PC-9 (cell line): ENCODE results near the gene MARCHF6. TPM values are rescaled to one million over a fixed set of nuclear protein-coding genes. Genes with fewer than 3 reads are reported as not detected.
"Not testable (repeated sequence)": the region's sequence is repeated elsewhere in the genome, so short reads cannot be mapped to it uniquely, and the experiment has no call there.

Experiments used
- BruUV-seq: library from RNA; stranded (reverse); fragments of 400-500 nt; replicated peaks from 2 replicates; lab custom pipeline; 2021; lab: Mats Ljungman, UMichigan
- CTCF ChIA-PET: fragments of 300-600 bp; sonication (Branson Sonifier 250); formaldehyde crosslinking; loops from one replicate; lab custom pipeline; 2022; ENCODE audit warnings: antibody characterized with exemption; lab: Charles Lee
- POLR2A ChIA-PET: fragments of 300-600 bp; sonication (Branson Sonifier 250); formaldehyde crosslinking; loops from one replicate; lab custom pipeline; 2022; ENCODE audit warnings: antibody characterized with exemption; ENCODE audit not compliant: unreplicated experiment; lab: Charles Lee
- DNase-seq, 2 experiments: peaks; one replicate each; pipeline versions ENCODE4 v3.0.0 to v3.0.0-alpha.2; 2015 to 2022; ENCODE audit warnings: mixed read lengths in 1 of 2
- H2AFZ ChIP-seq: fragments of 200-600 bp; sonication (generic); 2 replicates; pipeline ENCODE4 v1.8.1; 2017; ENCODE audit warnings: antibody characterized with exemption
- H3F3A ChIP-seq: fragments of 200-600 bp; sonication (generic); 2 replicates; pipeline ENCODE4 v1.8.1; 2017; ENCODE audit warnings: antibody characterized with exemption, mild to moderate bottlenecking, low read depth; ENCODE audit not compliant: insufficient read depth
- H3K27ac ChIP-seq: fragments of 200-600 bp; sonication (generic); 2 replicates; pipeline ENCODE4 v1.6.1; 2016; ENCODE audit warnings: mixed run types
- H3K27me3 ChIP-seq: fragments of 200-600 bp; sonication (generic); 2 replicates; pipeline ENCODE4 v1.6.1; 2016; ENCODE audit warnings: low read depth, mixed run types; ENCODE audit not compliant: insufficient read depth
- H3K36me3 ChIP-seq: fragments of 200-600 bp; sonication (generic); 2 replicates; pipeline ENCODE4 v1.6.1; 2016; ENCODE audit warnings: low read depth, mixed run types
- H3K4me1 ChIP-seq: fragments of 200-600 bp; sonication (generic); replicated peaks from 2 replicates; pipeline ENCODE4 v1.6.1; 2016; ENCODE audit warnings: mixed run types; ENCODE audit not compliant: insufficient read depth
- H3K4me2 ChIP-seq: fragments of 200-600 bp; sonication (generic); 2 replicates; pipeline ENCODE4 v1.6.1; 2017; ENCODE audit warnings: mixed run types
- H3K4me3 ChIP-seq: fragments of 200-600 bp; sonication (generic); 2 replicates; pipeline ENCODE4 v1.6.1; 2016; ENCODE audit warnings: mixed run types
- H3K79me2 ChIP-seq: fragments of 200-600 bp; sonication (generic); 2 replicates; pipeline ENCODE4 v1.6.1; 2017; ENCODE audit warnings: low read depth, mixed run types
- H3K9me2 ChIP-seq: fragments of 200-600 bp; sonication (generic); 2 replicates; pipeline ENCODE4 v1.8.1; 2017; ENCODE audit warnings: mild to moderate bottlenecking; ENCODE audit not compliant: insufficient read depth
- H3K9me3 ChIP-seq: fragments of 200-600 bp; sonication (generic); 2 replicates; pipeline ENCODE4 v1.8.1; 2016; ENCODE audit warnings: low read depth; ENCODE audit not compliant: insufficient read depth
- H4K20me1 ChIP-seq: fragments of 200-600 bp; sonication (generic); 2 replicates; pipeline ENCODE4 v1.8.1; 2017; ENCODE audit not compliant: insufficient read depth
- EZH2 ChIP-seq: fragments of 200-600 bp; sonication (generic); IDR thresholded peaks from 2 replicates; pipeline ENCODE4 v1.8.0; 2017; ENCODE audit warnings: antibody characterized with exemption, low read depth
- intact Hi-C: fragments of 100-400 bp; cut with micrococcal nuclease; formaldehyde crosslinking; loops from one replicate; pipeline ENCODE4 v1.10.0; 2022; ENCODE audit not compliant: unreplicated experiment
- total RNA-seq: library from RNA; stranded (reverse); gene quantifications from 2 replicates; pipeline ENCODE4 v1.2.3, GENCODE V29; 2021
- TF ChIP-seq, protein P1 (sequence below): fragments of 200-600 bp; sonication (generic); conservative IDR thresholded peaks from 2 replicates; pipeline ENCODE4 v1.6.1; 2017; ENCODE audit warnings: mixed run types, antibody characterized with exemption, mild to moderate bottlenecking, moderate library complexity

MARCHF6 gene
- total RNA-seq, 1 experiment from 2014 or later: 364 TPM

DNA sequence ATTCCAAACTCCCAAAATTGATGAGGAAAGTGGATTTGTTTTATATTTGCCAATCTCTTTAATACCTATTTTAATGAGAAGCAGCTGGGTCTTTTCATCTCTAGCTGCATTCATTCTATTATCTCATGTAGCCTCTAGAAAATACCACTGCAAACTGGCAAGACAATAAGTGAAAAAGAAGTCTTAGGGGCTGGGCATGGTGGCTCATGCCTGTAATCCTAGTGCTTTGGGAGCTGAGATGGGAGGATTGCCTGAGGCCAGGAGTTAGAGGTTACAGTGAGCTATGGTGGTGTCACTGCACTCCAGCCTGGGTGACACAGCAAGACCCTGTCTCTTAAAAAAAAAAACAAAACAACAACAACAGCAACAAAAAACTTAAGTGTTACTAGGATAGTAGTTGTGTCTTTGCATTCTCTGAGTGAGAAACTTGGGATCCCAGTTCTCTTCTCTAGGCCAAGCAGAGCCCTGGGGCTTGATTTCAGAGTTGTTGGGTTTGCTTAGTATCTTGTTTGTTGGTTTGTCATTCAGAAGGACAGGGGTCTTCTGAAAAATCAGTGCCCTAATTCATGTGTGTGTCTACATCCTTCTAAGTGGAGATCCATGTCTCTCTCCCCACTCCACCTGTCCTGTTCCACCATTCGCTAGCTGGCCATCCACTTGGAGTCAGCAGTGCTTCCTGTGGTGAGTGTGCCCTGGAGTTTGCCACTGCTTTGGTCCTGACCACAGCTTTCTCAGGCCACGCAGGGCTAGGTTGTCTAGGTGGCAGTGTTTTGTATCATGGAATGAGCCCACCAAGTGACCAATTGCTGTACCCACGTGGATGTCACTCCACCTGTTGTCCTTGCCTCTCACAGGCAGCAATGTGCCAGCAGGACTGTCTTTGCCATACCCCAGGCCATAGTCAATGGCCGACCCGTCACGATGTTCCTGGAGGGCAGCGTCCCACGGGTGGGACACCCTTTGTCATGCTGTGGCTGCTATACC is 19.5 kb downstream of the MARCHF6 start:
- H3K9me2 ChIP-seq: no peaks in the 10 kb centered on the region
- no peak overlapping the region for H3K27ac ChIP-seq
- no peak overlapping the region for H3K4me3 ChIP-seq
- H3F3A ChIP-seq: peaks cover 7% of the 10 kb centered on the region
- ChIA-PET POLR2A (no interaction called here), CTCF (interaction anchor here (0.6 to 1.0 kb wide), 2 partner anchors 16 to 89 kb away, joined by 3 to 4 read pairs; no protein-coding TSS in a partner anchor)
- DNase-seq: no peak
- no peak overlapping the region for H3K4me2 ChIP-seq
- H3K9me3 ChIP-seq: no peaks in the 10 kb centered on the region
- no peak overlapping the region for H2AFZ ChIP-seq
- peaks cover 77% of the 10 kb centered on the region for H4K20me1 ChIP-seq
- H3K27me3 ChIP-seq: no peaks in the 10 kb centered on the region
- peaks cover 29% of the 10 kb centered on the region; the same call in 1 of the 2 replicates for H3K36me3 ChIP-seq
- H3K4me1 ChIP-seq: no peaks in the 10 kb centered on the region
- BruUV-seq: no TSS peak
- intact Hi-C loops: no loop called here
- H3K79me2 ChIP-seq: peaks cover 95% of the 10 kb centered on the region
- TF ChIP-seq, protein P1, sequence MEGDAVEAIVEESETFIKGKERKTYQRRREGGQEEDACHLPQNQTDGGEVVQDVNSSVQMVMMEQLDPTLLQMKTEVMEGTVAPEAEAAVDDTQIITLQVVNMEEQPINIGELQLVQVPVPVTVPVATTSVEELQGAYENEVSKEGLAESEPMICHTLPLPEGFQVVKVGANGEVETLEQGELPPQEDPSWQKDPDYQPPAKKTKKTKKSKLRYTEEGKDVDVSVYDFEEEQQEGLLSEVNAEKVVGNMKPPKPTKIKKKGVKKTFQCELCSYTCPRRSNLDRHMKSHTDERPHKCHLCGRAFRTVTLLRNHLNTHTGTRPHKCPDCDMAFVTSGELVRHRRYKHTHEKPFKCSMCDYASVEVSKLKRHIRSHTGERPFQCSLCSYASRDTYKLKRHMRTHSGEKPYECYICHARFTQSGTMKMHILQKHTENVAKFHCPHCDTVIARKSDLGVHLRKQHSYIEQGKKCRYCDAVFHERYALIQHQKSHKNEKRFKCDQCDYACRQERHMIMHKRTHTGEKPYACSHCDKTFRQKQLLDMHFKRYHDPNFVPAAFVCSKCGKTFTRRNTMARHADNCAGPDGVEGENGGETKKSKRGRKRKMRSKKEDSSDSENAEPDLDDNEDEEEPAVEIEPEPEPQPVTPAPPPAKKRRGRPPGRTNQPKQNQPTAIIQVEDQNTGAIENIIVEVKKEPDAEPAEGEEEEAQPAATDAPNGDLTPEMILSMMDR: no peak
- TF ChIP-seq EZH2: no peak

DNA sequence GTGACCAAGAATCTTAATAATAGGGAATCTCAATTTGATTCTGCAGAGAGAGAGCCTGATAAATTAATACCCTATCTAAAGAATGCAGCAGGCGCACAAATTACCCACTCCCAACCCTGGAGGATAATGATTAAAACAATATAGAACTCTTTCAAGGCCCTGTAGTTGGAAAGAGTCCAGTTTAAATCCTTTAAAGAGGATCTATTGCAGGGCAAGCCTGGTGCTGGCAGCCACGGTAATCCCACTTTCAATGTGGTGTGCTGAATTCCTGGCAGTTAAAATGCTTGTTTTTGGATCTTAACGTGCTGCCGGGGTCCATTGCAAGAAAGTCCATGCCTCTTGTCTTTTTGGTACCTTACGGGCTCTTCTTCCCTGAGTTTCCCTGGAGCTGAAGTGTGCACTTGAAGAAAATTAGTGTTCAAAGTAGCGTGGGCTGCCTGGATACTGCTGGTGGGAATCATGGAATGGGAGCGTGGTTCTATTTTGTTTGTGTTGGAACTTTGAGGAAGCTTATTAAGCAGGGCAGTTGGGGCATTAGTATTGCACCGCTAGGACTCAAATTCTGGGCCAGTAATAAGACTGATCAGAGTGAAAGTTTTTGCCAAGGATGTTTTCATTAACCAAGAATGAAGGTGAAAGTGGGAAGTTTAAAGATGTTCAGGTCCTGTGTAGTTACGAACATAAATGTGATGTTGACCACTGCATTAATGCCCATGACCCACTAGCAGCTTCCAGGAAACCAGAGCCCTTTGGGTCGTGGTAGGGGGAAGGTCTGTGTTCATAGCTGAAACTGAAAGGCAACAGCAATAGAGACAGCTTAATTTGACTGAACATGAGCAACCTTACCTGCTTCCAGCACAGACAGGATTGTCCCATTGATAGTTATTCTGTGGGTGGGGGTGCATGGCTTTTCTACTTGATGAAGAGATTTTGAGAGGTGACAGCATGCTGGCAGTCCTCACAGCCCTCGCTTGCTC is 20.8 kb downstream of the MARCHF6 start:
- peaks cover 7% of the 10 kb centered on the region for H3F3A ChIP-seq
- BruUV-seq: no TSS peak
- no peaks in the 10 kb centered on the region for H3K9me2 ChIP-seq
- no peaks in the 10 kb centered on the region for H3K27me3 ChIP-seq
- no peak for DNase-seq
- H3K27ac ChIP-seq: no peak overlapping the region
- no peaks in the 10 kb centered on the region for H3K4me1 ChIP-seq
- H3K9me3 ChIP-seq: no peaks in the 10 kb centered on the region
- H2AFZ ChIP-seq: no peak overlapping the region
- TF ChIP-seq EZH2: no peak
- TF ChIP-seq, protein P1: no peak
- H3K4me3 ChIP-seq: no peak overlapping the region
- peaks cover 89% of the 10 kb centered on the region for H3K79me2 ChIP-seq
- H3K36me3 ChIP-seq: peaks cover 30% of the 10 kb centered on the region; the same call in 1 of the 2 replicates
- peaks cover 74% of the 10 kb centered on the region for H4K20me1 ChIP-seq
- POLR2A ChIA-PET: no interaction called here
- CTCF ChIA-PET: interaction anchor here (1.2 kb wide), 1 partner anchor 10 kb away, joined by 3 read pairs; no protein-coding TSS in a partner anchor
- intact Hi-C loops: no loop called here
- H3K4me2 ChIP-seq: no peak overlapping the region

DNA sequence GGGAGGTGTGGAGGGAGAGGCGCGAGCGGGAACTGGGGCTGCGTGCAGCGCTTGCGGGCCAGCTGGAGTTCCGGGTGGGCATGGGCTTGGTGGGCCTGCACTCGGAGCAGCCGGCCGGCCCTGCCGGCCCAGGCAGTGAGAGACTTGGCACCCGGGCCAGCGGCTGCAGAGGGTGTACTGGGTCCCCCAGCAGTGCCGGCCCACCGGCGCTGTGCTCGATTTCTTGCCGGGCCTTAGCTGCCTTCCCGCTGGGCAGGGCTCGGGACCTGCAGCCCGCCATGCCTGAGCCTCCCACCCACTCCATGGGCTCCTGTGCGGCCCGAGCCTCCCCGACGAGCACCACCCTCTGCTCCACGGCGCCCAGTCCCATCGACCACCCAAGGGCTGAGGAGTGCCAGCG is 21.7 kb downstream of the MARCHF6 start:
- Histone ChIP-seq H4K20me1 (peaks cover 72% of the 10 kb centered on the region), H3K79me2 (peaks cover 84% of the 10 kb centered on the region), H3K36me3 (peaks cover 32% of the 10 kb centered on the region; the same call in 1 of the 2 replicates)
- H3K27me3 ChIP-seq, H3K4me2 ChIP-seq, H3K9me3 ChIP-seq, H3F3A ChIP-seq, H2AFZ ChIP-seq, DNase-seq, BruUV-seq, H3K9me2 ChIP-seq, H3K4me1 ChIP-seq, H3K27ac ChIP-seq, intact Hi-C loops, H3K4me3 ChIP-seq: not testable (repeated sequence)
- ChIA-PET POLR2A (interaction anchor here (0.7 kb wide), 1 partner anchor 105 kb away, joined by 4 read pairs; no protein-coding TSS in a partner anchor), CTCF (interaction anchor here (1.2 kb wide), 1 partner anchor 10 kb away, joined by 3 read pairs; no protein-coding TSS in a partner anchor)
